Medulla oblongata (tissue), 1 donor: ENCODE results near the gene CRIM1.
"Not testable (repeated sequence)": the region's sequence is repeated elsewhere in the genome, so short reads cannot be mapped to it uniquely, and the experiment has no call there.

Experiments used
- DNase-seq: peaks from one replicate; pipeline ENCODE4 v3.0.0-alpha.2; 2015; ENCODE audit errors: extremely low spot score

The CRIM1 gene

GRCh38 chr2:36351736-36352349 lies 3.7 kb upstream of the CRIM1 start:
- peak; percentile 80 for DNase-seq

- DNase-seq, result peak; percentile 29
Measured at GRCh38 chr2:36352701-36353100, 2.9 kb upstream of the CRIM1 start.

GRCh38 chr2:36354811-36355150 lies 797 bp upstream of the CRIM1 start:
- DNase-seq, result peak; percentile 42

- DNase-seq, result no peak
Measured at GRCh38 chr2:36355890-36356297, 316 bp downstream of the CRIM1 start.

GRCh38 chr2:36356298-36356989 lies 866 bp downstream of the CRIM1 start:
- DNase-seq, result peak; percentile 22

GRCh38 chr2:36356990-36357846 lies 1.6 kb downstream of the CRIM1 start:
- DNase-seq, result peak; percentile 63

- DNase-seq, result peak; percentile 73
Measured at GRCh38 chr2:36357847-36358659, 2.5 kb downstream of the CRIM1 start.

GRCh38 chr2:36359067-36359466 lies 3.5 kb downstream of the CRIM1 start:
- DNase-seq, result no peak

- no peak for DNase-seq
Measured at GRCh38 chr2:36360063-36360462, 4.5 kb downstream of the CRIM1 start.

GRCh38 chr2:36360834-36361233 lies 5.3 kb downstream of the CRIM1 start:
- DNase-seq, result no peak

GRCh38 chr2:36361396-36361795 lies 5.8 kb downstream of the CRIM1 start:
- DNase-seq, result no peak

GRCh38 chr2:36362291-36362690 lies 6.7 kb downstream of the CRIM1 start:
- DNase-seq, result no peak

GRCh38 chr2:36363085-36363484 lies 7.5 kb downstream of the CRIM1 start:
- DNase-seq, result not testable (repeated sequence)

GRCh38 chr2:36366491-36367120 lies 11.0 kb downstream of the CRIM1 start:
- no peak for DNase-seq

GRCh38 chr2:36367486-36367885 lies 11.9 kb downstream of the CRIM1 start:
- no peak for DNase-seq

- DNase-seq, result no peak
Measured at GRCh38 chr2:36367895-36368353, 12.3 kb downstream of the CRIM1 start.

GRCh38 chr2:36368438-36368837 lies 12.9 kb downstream of the CRIM1 start:
- DNase-seq, result no peak

GRCh38 chr2:36369163-36369562 lies 13.6 kb downstream of the CRIM1 start:
- DNase-seq, result no peak

- DNase-seq, result peak; percentile 24
Measured at GRCh38 chr2:36369716-36370115, 14.1 kb downstream of the CRIM1 start.

- DNase-seq, result no peak
Measured at GRCh38 chr2:36370281-36370680, 14.7 kb downstream of the CRIM1 start.
